Measurements from ENCODE around the gene GSG1L.
A peak's percentile ranks its signal among the peaks of the same experiment; 100 is the strongest.
"Not testable (repeated sequence)": the region's sequence is repeated elsewhere in the genome, so short reads cannot be mapped to it uniquely, and the experiment has no call there.

GSG1L gene

GRCh38 chr16:27880287-27880686 is 183.2 kb downstream of the GSG1L start:
- no peak for DNase-seq

- DNase-seq = no peak
Measured at GRCh38 chr16:27879601-27880247, 183.8 kb downstream of the GSG1L start.

- not testable (repeated sequence) for DNase-seq
Measured at GRCh38 chr16:27872627-27873026, 190.9 kb downstream of the GSG1L start.

GRCh38 chr16:27870116-27870798 is 193.3 kb downstream of the GSG1L start:
- DNase-seq = no peak

- no peak for DNase-seq
Measured at GRCh38 chr16:27869411-27869810, 194.1 kb downstream of the GSG1L start.

- DNase-seq = no peak
Measured at GRCh38 chr16:27868180-27868579, 195.3 kb downstream of the GSG1L start.

- peak; percentile 3 to 14 (median 6) for DNase-seq
Measured at GRCh38 chr16:27867122-27868110, 196.1 kb downstream of the GSG1L start.

GRCh38 chr16:27863377-27863776 is 200.1 kb downstream of the GSG1L start:
- no peak for DNase-seq

- no peak for DNase-seq
Measured at GRCh38 chr16:27862953-27863352, 200.6 kb downstream of the GSG1L start.

GRCh38 chr16:27860091-27860490 is 203.4 kb downstream of the GSG1L start:
- no peak for DNase-seq

- no peak for DNase-seq
Measured at GRCh38 chr16:27859020-27859419, 204.5 kb downstream of the GSG1L start.

GRCh38 chr16:27853651-27854050 is 209.9 kb downstream of the GSG1L start:
- DNase-seq = no peak

- no peak for DNase-seq
Measured at GRCh38 chr16:27853101-27853500, 210.4 kb downstream of the GSG1L start.

GRCh38 chr16:27852681-27853080 is 210.8 kb downstream of the GSG1L start:
- DNase-seq = no peak

- DNase-seq = no peak
Measured at GRCh38 chr16:27852116-27852515, 211.4 kb downstream of the GSG1L start.

- DNase-seq = no peak
Measured at GRCh38 chr16:27851586-27851985, 211.9 kb downstream of the GSG1L start.

GRCh38 chr16:27849621-27850020 is 213.9 kb downstream of the GSG1L start:
- DNase-seq = no peak

- no peak for DNase-seq
Measured at GRCh38 chr16:27847030-27847550, 216.4 kb downstream of the GSG1L start.

GRCh38 chr16:27844826-27845225 is 218.7 kb downstream of the GSG1L start:
- no peak for DNase-seq

GRCh38 chr16:27843800-27844199 is 219.7 kb downstream of the GSG1L start:
- no peak for DNase-seq

- no peak for DNase-seq
Measured at GRCh38 chr16:27841911-27842310, 221.6 kb downstream of the GSG1L start.

GRCh38 chr16:27841061-27841801 is 222.3 kb downstream of the GSG1L start:
- no peak for DNase-seq
